Ascending aorta (tissue), 2 donors: ENCODE results near the gene PON1. TPM values are rescaled to one million over a fixed set of nuclear protein-coding genes. Genes with fewer than 3 reads are reported as not detected.

ENCODE experiments used
- DNase-seq, 2 donors: peaks; one replicate each; pipeline ENCODE4 v3.0.0-alpha.2; 2019; ENCODE audit warnings: low spot score in 2 of 2
- H3K27ac ChIP-seq, 2 donors: fragments of 200-600 bp; sonication (generic); one replicate each; pipeline ENCODE4 v1.5.1; 2016 to 2017; ENCODE audit warnings: mild to moderate bottlenecking in 1 of 2
- H3K27me3 ChIP-seq: fragments of 200-600 bp; sonication (generic); one replicate; pipeline ENCODE4 v1.5.1; 2017
- H3K36me3 ChIP-seq, 2 donors: fragments of 200-600 bp; sonication (generic); one replicate each; pipeline ENCODE4 v1.5.1; 2016
- H3K4me1 ChIP-seq, 2 donors: fragments of 200-600 bp; sonication (generic); one replicate each; pipeline ENCODE4 v1.5.1; 2016 to 2017; ENCODE audit warnings: mild to moderate bottlenecking in 1 of 2
- H3K4me3 ChIP-seq, 2 donors: fragments of 200-600 bp; sonication (generic); one replicate each; pipeline ENCODE4 v1.5.1; 2016 to 2017; ENCODE audit warnings: mild to moderate bottlenecking in 1 of 2
- H3K9me3 ChIP-seq, 2 donors: fragments of 200-600 bp; sonication (generic); one replicate each; pipeline ENCODE4 v1.5.1; 2016
- intact Hi-C: fragments of 100-400 bp; cut with DNase I; formaldehyde crosslinking; loops from one replicate; pipeline ENCODE4 v1.15.1; 2023
- total RNA-seq: library from RNA; depleted of rRNA; stranded (reverse); fragments of >200 nt; gene quantifications from one replicate; pipeline ENCODE4 v1.1.0, GENCODE V29; 2016
- TF ChIP-seq, protein P1 (sequence below), 3 experiments: fragments of 200-600 bp in 2 of 3; fragments of 450-650 bp in 1 of 3; sonication (generic) in 2 of 3; IDR thresholded peaks; one replicate each; pipeline ENCODE4 v1.5.1; 2016 to 2019; ENCODE audit warnings: antibody characterized with exemption in 3 of 3, mild to moderate bottlenecking in 1 of 3, moderate library complexity in 1 of 3

The PON1 gene
- total RNA-seq, 1 donor from 2014 or later: not detected

GRCh38 chr7:95267754-95268153, 56.6 kb downstream of the PON1 start:
- Histone ChIP-seq H3K27me3 (no peaks in the 10 kb centered on the region), H3K4me3 (no peak overlapping the region), H3K36me3 (no peaks in the 10 kb centered on the region), H3K9me3 (no peaks in the 10 kb centered on the region), H3K4me1 (no peaks in the 10 kb centered on the region), H3K27ac (no peak overlapping the region)
- DNase-seq: no peak
- intact Hi-C loops: no loop called here
- TF ChIP-seq, protein P1, sequence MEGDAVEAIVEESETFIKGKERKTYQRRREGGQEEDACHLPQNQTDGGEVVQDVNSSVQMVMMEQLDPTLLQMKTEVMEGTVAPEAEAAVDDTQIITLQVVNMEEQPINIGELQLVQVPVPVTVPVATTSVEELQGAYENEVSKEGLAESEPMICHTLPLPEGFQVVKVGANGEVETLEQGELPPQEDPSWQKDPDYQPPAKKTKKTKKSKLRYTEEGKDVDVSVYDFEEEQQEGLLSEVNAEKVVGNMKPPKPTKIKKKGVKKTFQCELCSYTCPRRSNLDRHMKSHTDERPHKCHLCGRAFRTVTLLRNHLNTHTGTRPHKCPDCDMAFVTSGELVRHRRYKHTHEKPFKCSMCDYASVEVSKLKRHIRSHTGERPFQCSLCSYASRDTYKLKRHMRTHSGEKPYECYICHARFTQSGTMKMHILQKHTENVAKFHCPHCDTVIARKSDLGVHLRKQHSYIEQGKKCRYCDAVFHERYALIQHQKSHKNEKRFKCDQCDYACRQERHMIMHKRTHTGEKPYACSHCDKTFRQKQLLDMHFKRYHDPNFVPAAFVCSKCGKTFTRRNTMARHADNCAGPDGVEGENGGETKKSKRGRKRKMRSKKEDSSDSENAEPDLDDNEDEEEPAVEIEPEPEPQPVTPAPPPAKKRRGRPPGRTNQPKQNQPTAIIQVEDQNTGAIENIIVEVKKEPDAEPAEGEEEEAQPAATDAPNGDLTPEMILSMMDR (IDR thresholded peaks at IDR 0.05): no peak

- no peak for DNase-seq
- no peaks in the 10 kb centered on the region for H3K36me3 ChIP-seq
- no peaks in the 10 kb centered on the region for H3K4me1 ChIP-seq
- H3K27me3 ChIP-seq: no peaks in the 10 kb centered on the region
- no peak overlapping the region for H3K27ac ChIP-seq
- intact Hi-C loops: no loop called here
- no peaks in the 10 kb centered on the region for H3K9me3 ChIP-seq
- TF ChIP-seq, protein P1 (IDR thresholded peaks at IDR 0.05): no peak
- no peak overlapping the region for H3K4me3 ChIP-seq
Observed at GRCh38 chr7:95265634-95266033, 58.7 kb downstream of the PON1 start.

- no peaks in the 10 kb centered on the region for H3K4me1 ChIP-seq
- H3K4me3 ChIP-seq: no peak overlapping the region
- no peaks in the 10 kb centered on the region for H3K36me3 ChIP-seq
- no peaks in the 10 kb centered on the region for H3K9me3 ChIP-seq
- intact Hi-C loops: no loop called here
- H3K27me3 ChIP-seq: no peaks in the 10 kb centered on the region
- TF ChIP-seq, protein P1 (IDR thresholded peaks at IDR 0.05): no peak
- DNase-seq: no peak
- H3K27ac ChIP-seq: no peak overlapping the region
Observed at GRCh38 chr7:95264363-95264891, 59.9 kb downstream of the PON1 start.

- TF ChIP-seq, protein P1 (IDR thresholded peaks at IDR 0.05): no peak
- intact Hi-C loops: no loop called here
- no peak for DNase-seq
- no peaks in the 10 kb centered on the region for H3K27me3 ChIP-seq
- no peak overlapping the region for H3K4me3 ChIP-seq
- H3K9me3 ChIP-seq: no peaks in the 10 kb centered on the region
- no peaks in the 10 kb centered on the region for H3K4me1 ChIP-seq
- no peak overlapping the region for H3K27ac ChIP-seq
- H3K36me3 ChIP-seq: no peaks in the 10 kb centered on the region
Observed at GRCh38 chr7:95263785-95264362, 60.5 kb downstream of the PON1 start.

DNA sequence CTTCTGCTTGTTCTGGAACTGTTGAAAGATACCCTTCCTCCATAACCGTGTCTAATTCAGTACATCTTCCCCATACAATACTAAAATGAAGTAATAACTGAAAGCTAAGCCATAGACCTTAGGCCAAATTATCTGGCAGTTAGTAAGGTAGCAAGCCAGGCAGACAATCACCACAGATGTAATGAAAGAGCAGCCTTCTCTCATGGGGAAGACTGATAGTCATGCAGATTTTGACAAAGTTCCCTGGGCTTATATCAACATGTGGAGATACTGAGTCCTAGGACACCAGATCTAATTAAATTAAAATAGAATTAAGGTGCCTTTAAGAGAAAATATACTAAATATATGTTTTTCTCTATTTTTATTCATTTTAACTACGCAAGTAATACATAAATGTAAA, 61.5 kb downstream of the PON1 start:
- no peak overlapping the region for H3K4me3 ChIP-seq
- intact Hi-C loops: no loop called here

More for the DNA sequence above, 61.5 kb downstream of the PON1 start:
- DNase-seq: no peak
- Histone ChIP-seq H3K4me1 (no peaks in the 10 kb centered on the region), H3K27me3 (no peaks in the 10 kb centered on the region), H3K9me3 (no peaks in the 10 kb centered on the region), H3K27ac (no peak overlapping the region), H3K36me3 (no peaks in the 10 kb centered on the region)
- TF ChIP-seq, protein P1 (IDR thresholded peaks at IDR 0.05): no peak
